GM23248 (cell line): ENCODE results near the gene SALL1.

ENCODE experiments used
- EZH2 ChIP-seq: fragments of 200-600 bp; sonication (generic); IDR thresholded peaks from 2 replicates; pipeline ENCODE4 v1.6.1; 2018; ENCODE audit warnings: antibody characterized with exemption, mild to moderate bottlenecking; ENCODE audit not compliant: insufficient read depth, poor library complexity, severe bottlenecking
- EZH2phosphoT487 ChIP-seq: fragments of 200-600 bp; sonication (generic); IDR thresholded peaks from 2 replicates; pipeline ENCODE4 v1.6.1; 2018; ENCODE audit warnings: antibody characterized with exemption, moderate library complexity, mild to moderate bottlenecking, low read depth; ENCODE audit not compliant: insufficient read depth

DNA sequence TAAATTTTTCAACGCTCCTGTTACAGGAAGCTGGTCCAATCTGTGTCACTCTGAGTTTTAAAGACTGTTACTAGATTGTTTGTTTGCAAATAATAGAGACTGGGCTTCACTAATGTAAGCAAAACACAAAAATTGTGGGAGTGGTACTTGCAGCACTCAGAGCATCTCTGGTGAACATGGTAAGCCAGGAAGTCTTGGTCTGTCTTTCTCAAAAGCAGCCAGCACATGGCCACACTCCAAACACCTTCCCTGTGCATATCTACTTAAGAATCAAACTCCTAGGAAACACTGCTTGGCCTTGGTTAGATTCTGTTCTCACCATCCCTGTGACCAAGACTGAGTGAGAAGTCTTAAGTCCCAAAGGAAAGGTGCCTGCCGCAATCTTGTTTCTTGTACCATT, 49.7 kb upstream of the SALL1 start:
- TF ChIP-seq EZH2: no peak
- TF ChIP-seq EZH2phosphoT487: no peak
